CD14-positive monocyte (primary cell): ENCODE measurements around the gene MUC13. TPM values are rescaled to one million over a fixed set of nuclear protein-coding genes. Genes with fewer than 3 reads are reported as not detected.

ENCODE experiments used
- DNase-seq, 3 donors: peaks; one replicate each; pipeline ENCODE4 v3.0.0-alpha.2; 2011 to 2022
- H2AFZ ChIP-seq: 2 replicates; pipeline ENCODE4 v1.6.0; 2012; ENCODE audit warnings: mild to moderate bottlenecking, low read depth, low read length, inconsistent platforms; ENCODE audit not compliant: insufficient read depth, poor library complexity, severe bottlenecking
- H3K27ac ChIP-seq, 2 donors: 1 replicate in 1 of 2; 2 replicates in 1 of 2; pipeline ENCODE4 v1.5.1; 2012 to 2013; ENCODE audit warnings: low read length in 2 of 2, control low read depth in 1 of 2, inconsistent platforms in 1 of 2, low read depth in 1 of 2, mild to moderate bottlenecking in 1 of 2
- H3K27me3 ChIP-seq, 2 donors: one replicate each; pipeline versions ENCODE4 v1.6.0 to v1.6.1; 2011 to 2013; ENCODE audit warnings: low read length in 2 of 2; ENCODE audit not compliant: control insufficient read depth in 2 of 2, insufficient read depth in 2 of 2
- H3K36me3 ChIP-seq, 2 donors: replicated peaks in 1 of 2; 1 replicate in 1 of 2; 2 replicates in 1 of 2; pipeline versions ENCODE4 v1.5.1 to v1.6.1; 2012 to 2013; ENCODE audit warnings: low read length in 2 of 2, control low read depth in 1 of 2, inconsistent platforms in 1 of 2, mild to moderate bottlenecking in 1 of 2; ENCODE audit not compliant: insufficient read depth in 2 of 2, control insufficient read depth in 1 of 2
- H3K4me1 ChIP-seq, 2 donors: 1 replicate in 1 of 2; 2 replicates in 1 of 2; pipeline versions ENCODE4 v1.5.1 to v1.6.1; 2012 to 2013; ENCODE audit warnings: low read length in 2 of 2, control low read depth in 1 of 2, inconsistent platforms in 1 of 2, mild to moderate bottlenecking in 1 of 2, moderate library complexity in 1 of 2; ENCODE audit not compliant: insufficient read depth in 2 of 2, control insufficient read depth in 1 of 2
- H3K4me2 ChIP-seq: replicated peaks from 2 replicates; pipeline ENCODE3; 2012; ENCODE audit warnings: low read length, moderate library complexity, mild to moderate bottlenecking; ENCODE audit not compliant: poor library complexity, severe bottlenecking; ENCODE audit errors: extremely low read depth
- H3K4me3 ChIP-seq, 3 experiments: fragments of 200-600 bp in 1 of 3; sonication (generic) in 1 of 3; replicated peaks in 1 of 3; 1 replicate in 2 of 3; 2 replicates in 1 of 3; pipeline ENCODE4 v1.5.1; 2011 to 2013; ENCODE audit warnings: low read length in 3 of 3, mild to moderate bottlenecking in 3 of 3, control low read depth in 2 of 3, low read depth in 2 of 3, inconsistent platforms in 1 of 3, moderate library complexity in 1 of 3
- H3K79me2 ChIP-seq: 2 replicates; pipeline ENCODE4 v1.6.0; 2012; ENCODE audit warnings: mild to moderate bottlenecking, control low read depth, inconsistent platforms, low read length, moderate library complexity; ENCODE audit not compliant: insufficient read depth
- H3K9ac ChIP-seq: 2 replicates; pipeline ENCODE4 v1.6.0; 2017; ENCODE audit warnings: low read length, mild to moderate bottlenecking; ENCODE audit not compliant: insufficient read depth, poor library complexity, severe bottlenecking
- H3K9me3 ChIP-seq, 2 donors: replicated peaks in 1 of 2; 1 replicate in 1 of 2; 2 replicates in 1 of 2; pipeline versions ENCODE4 v1.5.1 to v1.6.1; 2012 to 2013; ENCODE audit warnings: low read length in 2 of 2, control low read depth in 1 of 2; ENCODE audit not compliant: control insufficient read depth in 1 of 2, insufficient read depth in 1 of 2
- H4K20me1 ChIP-seq: 2 replicates; pipeline ENCODE4 v1.6.0; 2012; ENCODE audit warnings: mild to moderate bottlenecking, low read length, control low read depth, moderate library complexity; ENCODE audit not compliant: insufficient read depth
- H3K27ac Mint-ChIP-seq, 7 donors: one replicate each; pipeline ENCODE4 v1.8.0; 2020; ENCODE audit warnings: mild to moderate bottlenecking in 7 of 7, mixed read lengths in 7 of 7, moderate library complexity in 6 of 7, inconsistent platforms in 2 of 7
- H3K27me3 Mint-ChIP-seq, 3 donors: one replicate each; pipeline ENCODE4 v1.8.0; 2021 to 2022; ENCODE audit warnings: low read depth in 3 of 3, mild to moderate bottlenecking in 3 of 3, mixed read lengths in 3 of 3, moderate library complexity in 3 of 3, inconsistent platforms in 1 of 3
- H3K36me3 Mint-ChIP-seq, 2 donors: one replicate each; pipeline ENCODE4 v1.8.0; 2020; ENCODE audit warnings: mixed read lengths in 2 of 2, inconsistent platforms in 1 of 2, mild to moderate bottlenecking in 1 of 2
- H3K4me1 Mint-ChIP-seq: one replicate; pipeline ENCODE4 v1.8.0; 2020; ENCODE audit warnings: mild to moderate bottlenecking, mixed read lengths
- H3K4me3 Mint-ChIP-seq, 2 donors: one replicate each; pipeline ENCODE4 v1.8.0; 2020; ENCODE audit warnings: mild to moderate bottlenecking in 2 of 2, mixed read lengths in 2 of 2, moderate library complexity in 1 of 2
- H3K9me3 Mint-ChIP-seq, 7 donors: one replicate each; pipeline ENCODE4 v1.8.0; 2020 to 2022; ENCODE audit warnings: mixed read lengths in 7 of 7, mild to moderate bottlenecking in 6 of 7, moderate library complexity in 6 of 7, inconsistent platforms in 2 of 7
- CTCF ChIP-seq: fragments of 200-600 bp; IDR thresholded peaks from one replicate; pipeline ENCODE4 v1.8.0; 2022; ENCODE audit warnings: antibody characterized with exemption, mild to moderate bottlenecking
- WGBS: methylation state at CpG from one replicate; pipeline ENCODE4 v1.1.5; 2013; ENCODE audit warnings: missing lambda C conversion rate; ENCODE audit not compliant: insufficient coverage; 5-methylcytosine and 5-hydroxymethylcytosine counted together
- intact Hi-C, 2 donors: fragments of 100-400 bp; cut with micrococcal nuclease; formaldehyde crosslinking; loops; one replicate each; pipeline versions ENCODE4 v1.15.0 to v1.15.1; 2023
- polyA plus RNA-seq, 3 donors: library from polyadenylated mRNA; depleted of rRNA in 1 of 3; unstranded in 2 of 3; stranded (reverse) in 1 of 3; fragments of 300-500 nt in 2 of 3; fragments of >200 nt in 1 of 3; fragmentation: Illumina TruSeq in 2 of 3; gene quantifications; 1 replicate in 2 of 3; 2 replicates in 1 of 3; pipeline ENCODE4 v1.2.3, GENCODE V29; 2012 to 2021

MUC13 gene
- polyA plus RNA-seq, 3 donors = not detected

GRCh38 chr3:124952282-124952855 lies 17.8 kb upstream of the MUC13 start:
- H3K4me1 ChIP-seq = no peaks in the 10 kb centered on the region
- intact Hi-C loops = no loop called here
- H4K20me1 ChIP-seq = no peaks in the 10 kb centered on the region
- H3K9me3 ChIP-seq = no peaks in the 10 kb centered on the region
- H3K36me3 ChIP-seq = no peaks in the 10 kb centered on the region
- WGBS = no CpG with 5 or more reads among the region's 5 CpGs
- H3K27ac ChIP-seq = no peak overlapping the region
- DNase-seq = no peak
- no peaks in the 10 kb centered on the region for H3K36me3 Mint-ChIP-seq
- H3K4me1 Mint-ChIP-seq = no peaks in the 10 kb centered on the region
- H2AFZ ChIP-seq = no peak overlapping the region
- TF ChIP-seq CTCF = no peak
- H3K79me2 ChIP-seq = no peaks in the 10 kb centered on the region
- H3K9me3 Mint-ChIP-seq = peaks cover 0 to 2% (median 0%) of the 10 kb centered on the region in 7 donors
- peaks cover 0 to 10% (median 4%) of the 10 kb centered on the region in 3 donors for H3K27me3 Mint-ChIP-seq
- no peak overlapping the region for H3K4me3 ChIP-seq
- no peaks in the 10 kb centered on the region for H3K27me3 ChIP-seq
- no peak overlapping the region for H3K27ac Mint-ChIP-seq
- no peak overlapping the region for H3K4me3 Mint-ChIP-seq
- no peak overlapping the region for H3K4me2 ChIP-seq
- no peak overlapping the region for H3K9ac ChIP-seq

- Histone ChIP-seq H4K20me1 (no peaks in the 10 kb centered on the region), H3K27ac (no peak overlapping the region), H3K4me3 (no peak overlapping the region), H3K4me2 (no peak overlapping the region), H3K9me3 (no peaks in the 10 kb centered on the region), H2AFZ (no peak overlapping the region), H3K27me3 (no peaks in the 10 kb centered on the region), H3K36me3 (no peaks in the 10 kb centered on the region), H3K4me1 (no peaks in the 10 kb centered on the region), H3K9ac (no peak overlapping the region), H3K79me2 (no peaks in the 10 kb centered on the region)
- intact Hi-C loops = no loop called here
- H3K9me3 Mint-ChIP-seq = peaks cover 0 to 2% (median 0%) of the 10 kb centered on the region in 7 donors
- DNase-seq = no peak
- no peaks in the 10 kb centered on the region for H3K4me1 Mint-ChIP-seq
- no peak overlapping the region for H3K4me3 Mint-ChIP-seq
- TF ChIP-seq CTCF = no peak
- peaks cover 0 to 10% (median 4%) of the 10 kb centered on the region in 3 donors for H3K27me3 Mint-ChIP-seq
- no peaks in the 10 kb centered on the region for H3K36me3 Mint-ChIP-seq
- 87% methylated on average over 2 of the region's 8 CpGs for WGBS
- H3K27ac Mint-ChIP-seq = peak overlapping the region in 1 of 7 donors; percentile 24
Measured at GRCh38 chr3:124951511-124952281, 17.1 kb upstream of the MUC13 start.
